Progenitor cell of endocrine pancreas (in vitro differentiated cells): Measurements from ENCODE around the gene ZNF382. TPM values are rescaled to one million over a fixed set of nuclear protein-coding genes. Genes with fewer than 3 reads are reported as not detected.

Source experiments
- DNase-seq: peaks from one replicate; pipeline ENCODE4 v3.0.0; 2021; ENCODE audit warnings: low spot score; ENCODE audit not compliant: unreplicated experiment
- H3K27ac Mint-ChIP-seq: 2 replicates; pipeline ENCODE4 v1.8.0; 2021; ENCODE audit warnings: mild to moderate bottlenecking, moderate library complexity, mixed read lengths
- H3K27me3 Mint-ChIP-seq: 2 replicates; pipeline ENCODE4 v1.8.0; 2021; ENCODE audit warnings: mixed read lengths
- H3K36me3 Mint-ChIP-seq: 2 replicates; pipeline ENCODE4 v1.8.0; 2022; ENCODE audit warnings: mixed read lengths; ENCODE audit not compliant: insufficient read depth
- H3K4me1 Mint-ChIP-seq: 2 replicates; pipeline ENCODE4 v1.8.0; 2021; ENCODE audit warnings: low read depth, mixed read lengths
- H3K4me3 Mint-ChIP-seq: 2 replicates; pipeline ENCODE4 v1.8.0; 2021; ENCODE audit warnings: low read depth, mild to moderate bottlenecking, moderate library complexity, mixed read lengths
- H3K9me3 Mint-ChIP-seq: 2 replicates; pipeline ENCODE4 v1.8.0; 2021; ENCODE audit warnings: low read depth, mixed read lengths
- CTCF ChIP-seq: fragments of 200-600 bp; sonication (generic); IDR thresholded peaks from one replicate; pipeline ENCODE4 v1.5.0; 2021; ENCODE audit warnings: antibody characterized with exemption, mild to moderate bottlenecking; ENCODE audit not compliant: unreplicated experiment
- total RNA-seq: library from RNA; stranded (reverse); gene quantifications from 2 replicates; pipeline ENCODE4 v1.2.1, GENCODE V29; 2021

Gene ZNF382
- total RNA-seq, 1 donor from 2014 or later, result 21.6 TPM

GRCh38 chr19:36646746-36647145 is 41.6 kb downstream of the ZNF382 start:
- no peaks in the 10 kb centered on the region for H3K4me1 Mint-ChIP-seq
- H3K27me3 Mint-ChIP-seq, result no peaks in the 10 kb centered on the region
- H3K9me3 Mint-ChIP-seq, result peaks cover 42% of the 10 kb centered on the region
- H3K36me3 Mint-ChIP-seq, result peaks cover 68% of the 10 kb centered on the region
- H3K27ac Mint-ChIP-seq, result no peak overlapping the region
- no peak for TF ChIP-seq CTCF
- H3K4me3 Mint-ChIP-seq, result no peak overlapping the region
- DNase-seq, result no peak

DNA sequence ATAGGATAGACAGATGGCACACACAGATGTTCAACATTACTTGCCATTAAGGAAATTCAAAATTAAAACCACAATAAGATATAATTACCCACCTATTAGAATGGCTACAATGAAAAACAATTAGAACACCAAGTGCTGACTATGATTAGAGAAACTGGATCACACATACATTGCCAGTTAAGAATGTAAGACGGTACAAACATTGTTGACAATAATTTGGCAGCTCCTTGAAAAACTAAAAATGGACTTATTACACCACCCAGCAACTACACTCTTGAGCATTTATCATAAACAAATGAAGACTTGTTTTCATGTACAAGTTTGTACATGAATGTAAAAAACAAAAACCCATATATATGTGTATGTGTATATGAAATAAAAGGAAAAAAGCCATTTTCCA is 47.8 kb downstream of the ZNF382 start:
- peaks cover 43% of the 10 kb centered on the region for H3K9me3 Mint-ChIP-seq
- peaks cover 66% of the 10 kb centered on the region for H3K36me3 Mint-ChIP-seq
- H3K4me1 Mint-ChIP-seq, result no peaks in the 10 kb centered on the region
- H3K27ac Mint-ChIP-seq, result no peak overlapping the region
- H3K27me3 Mint-ChIP-seq, result no peaks in the 10 kb centered on the region
- no peak for TF ChIP-seq CTCF
- H3K4me3 Mint-ChIP-seq, result no peak overlapping the region
- DNase-seq, result no peak

GRCh38 chr19:36665832-36666231 is 60.7 kb downstream of the ZNF382 start:
- H3K4me3 Mint-ChIP-seq, result peak overlapping the region; percentile 100
- peak overlapping the region; percentile 91 for H3K27ac Mint-ChIP-seq

GRCh38 chr19:36668646-36669045 is 63.5 kb downstream of the ZNF382 start:
- Mint-ChIP-seq H3K27me3 (no peaks in the 10 kb centered on the region), H3K36me3 (peaks cover 18% of the 10 kb centered on the region), H3K27ac (peak overlapping the region; percentile 37), H3K4me1 (peaks cover 24% of the 10 kb centered on the region), H3K9me3 (no peaks in the 10 kb centered on the region), H3K4me3 (peak overlapping the region; percentile 100)
- no peak for TF ChIP-seq CTCF
- no peak for DNase-seq

More at GRCh38 chr19:36665832-36666231, 60.7 kb downstream of the ZNF382 start:
- no peak for DNase-seq
- peaks cover 24% of the 10 kb centered on the region for H3K4me1 Mint-ChIP-seq
- no peaks in the 10 kb centered on the region for H3K9me3 Mint-ChIP-seq
- peaks cover 24% of the 10 kb centered on the region for H3K36me3 Mint-ChIP-seq
- no peaks in the 10 kb centered on the region for H3K27me3 Mint-ChIP-seq
- TF ChIP-seq CTCF, result no peak

DNA sequence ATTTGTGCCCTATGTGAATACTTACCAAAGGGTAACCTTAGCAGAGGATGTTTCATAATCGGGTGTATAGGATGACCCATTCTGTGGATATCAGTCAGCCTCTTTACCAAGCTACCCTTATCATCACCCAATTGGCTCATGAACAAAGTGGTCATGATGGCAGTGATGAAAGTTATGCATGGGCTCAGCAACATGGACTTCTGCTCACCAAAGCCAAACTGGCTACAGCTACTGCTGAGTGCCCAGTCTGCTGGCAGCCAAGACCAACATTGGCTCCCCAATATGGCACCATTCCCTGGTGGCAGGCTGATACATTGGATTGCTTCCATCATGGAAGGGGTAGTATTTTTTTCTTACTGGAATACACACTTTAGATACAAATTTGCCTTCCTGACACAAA is 67.3 kb downstream of the ZNF382 start:
- Mint-ChIP-seq H3K27ac (no peak overlapping the region), H3K4me1 (peaks cover 13% of the 10 kb centered on the region)

More for the DNA sequence above, 67.3 kb downstream of the ZNF382 start:
- DNase-seq, result no peak
- Mint-ChIP-seq H3K27me3 (no peaks in the 10 kb centered on the region), H3K9me3 (no peaks in the 10 kb centered on the region), H3K4me3 (no peak overlapping the region), H3K36me3 (peaks cover 5% of the 10 kb centered on the region)
- TF ChIP-seq CTCF, result no peak
